ENCODE results near the gene DIPK1C. TPM values are rescaled to one million over a fixed set of nuclear protein-coding genes. Genes with fewer than 3 reads are reported as not detected.

DIPK1C gene
- total and polyA plus RNA-seq, 9 of the 15 experiments (the other 6 are each of a cell fraction or from before 2014, with no cell fraction given), result 0.04 to 0.32 (median 0.15) TPM; not detected in 2

DNA sequence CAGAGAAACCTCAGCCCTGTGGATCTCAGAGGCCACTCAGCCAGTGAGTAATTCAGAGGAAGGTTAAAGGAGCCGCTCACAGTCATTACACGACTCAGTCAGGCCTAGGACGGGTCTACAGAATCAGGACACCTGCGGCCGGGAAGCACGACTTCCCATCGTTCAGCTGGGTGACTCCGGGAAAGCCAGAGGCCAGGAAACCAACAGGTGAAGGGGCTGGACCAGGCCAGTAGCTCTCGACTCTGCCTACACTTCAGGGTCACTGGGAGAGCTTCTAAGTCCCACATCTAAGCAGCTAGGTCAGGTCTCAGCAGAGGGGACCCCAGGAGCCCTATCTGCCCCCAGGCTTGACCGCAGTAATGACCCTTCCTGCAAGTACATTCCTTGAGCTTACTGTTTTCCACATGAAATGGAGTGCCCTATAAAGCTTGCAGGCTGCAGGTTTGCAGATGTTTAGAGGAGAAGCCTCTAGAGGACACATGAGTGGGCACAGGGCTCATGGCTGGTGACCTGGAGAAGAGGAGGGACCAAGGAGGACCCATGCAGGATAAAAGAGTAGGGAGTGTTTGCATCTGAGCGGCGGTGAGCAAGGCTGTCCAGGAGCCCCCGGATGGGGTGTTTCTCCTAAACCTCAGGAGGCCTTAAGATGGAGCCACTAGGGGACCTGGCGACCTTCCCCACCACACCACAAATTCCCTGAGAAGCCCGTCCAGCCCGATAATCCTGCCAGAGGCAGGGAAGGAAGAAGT, 9.5 kb downstream of the DIPK1C start:
- H3K9ac ChIP-seq (ENCODE audit: insufficient read depth in 1 of 2, low read depth in 2 of 2, low read length in 2 of 2), result no peak overlapping the region
- no peaks in the 10 kb centered on the region for H3K9me3 ChIP-seq (replicated peaks; ENCODE audit: control insufficient read depth, insufficient read depth, low read depth, low read length)
- no peaks in the 10 kb centered on the region for H3K79me2 ChIP-seq (ENCODE audit: control insufficient read depth, insufficient read depth, low read length)
- H3K27me3 ChIP-seq (ENCODE audit: control insufficient read depth in 2 of 2, insufficient read depth in 2 of 2, low read length in 2 of 2), result peaks cover 42 to 83% of the 10 kb centered on the region in 2 experiments
- ChIA-PET POLR2A (interaction anchor here (0.6 to 1.0 kb wide), 3 partner anchors 8 to 943 kb away, joined by 3 read pairs; no protein-coding TSS in a partner anchor), CTCF (ENCODE audit: low intra/inter-chr PET ratio) (no interaction called here)
- 2% methylated on average over 13 of the region's 16 CpGs for WGBS (ENCODE audit: insufficient coverage, low coverage, missing lambda C conversion rate)
- H3K27ac ChIP-seq (ENCODE audit: extremely low read depth, low read depth, low read length), result no peak overlapping the region
- BruUV-seq (replicated peaks), result no TSS peak
- DNase-seq (ENCODE audit: extremely low read depth in 1 of 4, low spot score in 3 of 4), result no peak
- intact Hi-C loops (cut with micrococcal nuclease) (no loop called here), in situ Hi-C loops (cut with MboI) (no loop called here)
- peaks cover 0 to 8% of the 10 kb centered on the region in 2 experiments; a peak in 1 of 5 replicates for H3K4me1 ChIP-seq (replicated peaks in 1 of 2; ENCODE audit: control insufficient read depth in 2 of 2, insufficient read depth in 2 of 2, low read length in 2 of 2)
- H4K20me1 ChIP-seq (replicated peaks; ENCODE audit: control insufficient read depth, insufficient read depth, low read length), result no peaks in the 10 kb centered on the region; the same call in 1 of the 2 replicates
- no peak overlapping the region for H3K4me2 ChIP-seq (ENCODE audit: insufficient read depth, low read length)
- FAIRE-seq, result no peak
- no peak for ATAC-seq
- H3K4me3 ChIP-seq, result no peak overlapping the region
- no peaks in the 10 kb centered on the region for H3K9me1 ChIP-seq (ENCODE audit: control insufficient read depth, insufficient read depth, low read length)
- H2AFZ ChIP-seq (ENCODE audit: low read depth, low read length), result no peak overlapping the region
- no peaks in the 10 kb centered on the region for H3K36me3 ChIP-seq (ENCODE audit: control insufficient read depth, insufficient read depth, low read length)
- TF ChIP-seq CHCHD3 (CRISPR knock-in tag; IDR thresholded peaks at IDR 0.05), result no peak
- TF ChIP-seq, protein P1, sequence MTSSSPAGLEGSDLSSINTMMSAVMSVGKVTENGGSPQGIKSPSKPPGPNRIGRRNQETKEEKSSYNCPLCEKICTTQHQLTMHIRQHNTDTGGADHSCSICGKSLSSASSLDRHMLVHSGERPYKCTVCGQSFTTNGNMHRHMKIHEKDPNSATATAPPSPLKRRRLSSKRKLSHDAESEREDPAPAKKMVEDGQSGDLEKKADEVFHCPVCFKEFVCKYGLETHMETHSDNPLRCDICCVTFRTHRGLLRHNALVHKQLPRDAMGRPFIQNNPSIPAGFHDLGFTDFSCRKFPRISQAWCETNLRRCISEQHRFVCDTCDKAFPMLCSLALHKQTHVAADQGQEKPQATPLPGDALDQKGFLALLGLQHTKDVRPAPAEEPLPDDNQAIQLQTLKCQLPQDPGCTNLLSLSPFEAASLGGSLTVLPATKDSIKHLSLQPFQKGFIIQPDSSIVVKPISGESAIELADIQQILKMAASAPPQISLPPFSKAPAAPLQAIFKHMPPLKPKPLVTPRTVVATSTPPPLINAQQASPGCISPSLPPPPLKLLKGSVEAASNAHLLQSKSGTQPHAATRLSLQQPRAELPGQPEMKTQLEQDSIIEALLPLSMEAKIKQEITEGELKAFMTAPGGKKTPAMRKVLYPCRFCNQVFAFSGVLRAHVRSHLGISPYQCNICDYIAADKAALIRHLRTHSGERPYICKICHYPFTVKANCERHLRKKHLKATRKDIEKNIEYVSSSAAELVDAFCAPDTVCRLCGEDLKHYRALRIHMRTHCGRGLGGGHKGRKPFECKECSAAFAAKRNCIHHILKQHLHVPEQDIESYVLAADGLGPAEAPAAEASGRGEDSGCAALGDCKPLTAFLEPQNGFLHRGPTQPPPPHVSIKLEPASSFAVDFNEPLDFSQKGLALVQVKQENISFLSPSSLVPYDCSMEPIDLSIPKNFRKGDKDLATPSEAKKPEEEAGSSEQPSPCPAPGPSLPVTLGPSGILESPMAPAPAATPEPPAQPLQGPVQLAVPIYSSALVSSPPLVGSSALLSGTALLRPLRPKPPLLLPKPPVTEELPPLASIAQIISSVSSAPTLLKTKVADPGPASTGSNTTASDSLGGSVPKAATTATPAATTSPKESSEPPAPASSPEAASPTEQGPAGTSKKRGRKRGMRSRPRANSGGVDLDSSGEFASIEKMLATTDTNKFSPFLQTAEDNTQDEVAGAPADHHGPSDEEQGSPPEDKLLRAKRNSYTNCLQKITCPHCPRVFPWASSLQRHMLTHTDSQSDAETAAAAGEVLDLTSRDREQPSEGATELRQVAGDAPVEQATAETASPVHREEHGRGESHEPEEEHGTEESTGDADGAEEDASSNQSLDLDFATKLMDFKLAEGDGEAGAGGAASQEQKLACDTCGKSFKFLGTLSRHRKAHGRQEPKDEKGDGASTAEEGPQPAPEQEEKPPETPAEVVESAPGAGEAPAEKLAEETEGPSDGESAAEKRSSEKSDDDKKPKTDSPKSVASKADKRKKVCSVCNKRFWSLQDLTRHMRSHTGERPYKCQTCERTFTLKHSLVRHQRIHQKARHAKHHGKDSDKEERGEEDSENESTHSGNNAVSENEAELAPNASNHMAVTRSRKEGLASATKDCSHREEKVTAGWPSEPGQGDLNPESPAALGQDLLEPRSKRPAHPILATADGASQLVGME (CRISPR knock-in tag; IDR thresholded peaks at IDR 0.05), result no peak
- TF ChIP-seq DNMT1 (IDR thresholded peaks at IDR 0.05), result no peak
- TF ChIP-seq, protein P2, sequence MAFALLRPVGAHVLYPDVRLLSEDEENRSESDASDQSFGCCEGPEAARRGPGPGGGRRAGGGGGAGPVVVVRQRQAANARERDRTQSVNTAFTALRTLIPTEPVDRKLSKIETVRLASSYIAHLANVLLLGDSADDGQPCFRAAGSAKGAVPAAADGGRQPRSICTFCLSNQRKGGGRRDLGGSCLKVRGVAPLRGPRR (CRISPR knock-in tag; IDR thresholded peaks at IDR 0.05), result no peak
- no peak for TF ChIP-seq TAF9B (IDR thresholded peaks at IDR 0.05; ENCODE audit: partially characterized antibody)
- TF ChIP-seq NCOA4 (IDR thresholded peaks at IDR 0.05; ENCODE audit: partially characterized antibody), result no peak
- TF ChIP-seq ZNF586 (CRISPR knock-in tag; conservative IDR thresholded peaks at IDR 0.05), result no peak
- TF ChIP-seq ZNF121 (CRISPR knock-in tag; conservative IDR thresholded peaks at IDR 0.05), result no peak
- no peak for TF ChIP-seq TAF1 (IDR thresholded peaks at IDR 0.05; ENCODE audit: control insufficient read depth, extremely low read depth, insufficient read depth, low read length, severe bottlenecking)
- TF ChIP-seq, protein P3, sequence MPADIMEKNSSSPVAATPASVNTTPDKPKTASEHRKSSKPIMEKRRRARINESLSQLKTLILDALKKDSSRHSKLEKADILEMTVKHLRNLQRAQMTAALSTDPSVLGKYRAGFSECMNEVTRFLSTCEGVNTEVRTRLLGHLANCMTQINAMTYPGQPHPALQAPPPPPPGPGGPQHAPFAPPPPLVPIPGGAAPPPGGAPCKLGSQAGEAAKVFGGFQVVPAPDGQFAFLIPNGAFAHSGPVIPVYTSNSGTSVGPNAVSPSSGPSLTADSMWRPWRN (IDR thresholded peaks at IDR 0.05; ENCODE audit: low read depth), result no peak
- TF ChIP-seq, protein P4, sequence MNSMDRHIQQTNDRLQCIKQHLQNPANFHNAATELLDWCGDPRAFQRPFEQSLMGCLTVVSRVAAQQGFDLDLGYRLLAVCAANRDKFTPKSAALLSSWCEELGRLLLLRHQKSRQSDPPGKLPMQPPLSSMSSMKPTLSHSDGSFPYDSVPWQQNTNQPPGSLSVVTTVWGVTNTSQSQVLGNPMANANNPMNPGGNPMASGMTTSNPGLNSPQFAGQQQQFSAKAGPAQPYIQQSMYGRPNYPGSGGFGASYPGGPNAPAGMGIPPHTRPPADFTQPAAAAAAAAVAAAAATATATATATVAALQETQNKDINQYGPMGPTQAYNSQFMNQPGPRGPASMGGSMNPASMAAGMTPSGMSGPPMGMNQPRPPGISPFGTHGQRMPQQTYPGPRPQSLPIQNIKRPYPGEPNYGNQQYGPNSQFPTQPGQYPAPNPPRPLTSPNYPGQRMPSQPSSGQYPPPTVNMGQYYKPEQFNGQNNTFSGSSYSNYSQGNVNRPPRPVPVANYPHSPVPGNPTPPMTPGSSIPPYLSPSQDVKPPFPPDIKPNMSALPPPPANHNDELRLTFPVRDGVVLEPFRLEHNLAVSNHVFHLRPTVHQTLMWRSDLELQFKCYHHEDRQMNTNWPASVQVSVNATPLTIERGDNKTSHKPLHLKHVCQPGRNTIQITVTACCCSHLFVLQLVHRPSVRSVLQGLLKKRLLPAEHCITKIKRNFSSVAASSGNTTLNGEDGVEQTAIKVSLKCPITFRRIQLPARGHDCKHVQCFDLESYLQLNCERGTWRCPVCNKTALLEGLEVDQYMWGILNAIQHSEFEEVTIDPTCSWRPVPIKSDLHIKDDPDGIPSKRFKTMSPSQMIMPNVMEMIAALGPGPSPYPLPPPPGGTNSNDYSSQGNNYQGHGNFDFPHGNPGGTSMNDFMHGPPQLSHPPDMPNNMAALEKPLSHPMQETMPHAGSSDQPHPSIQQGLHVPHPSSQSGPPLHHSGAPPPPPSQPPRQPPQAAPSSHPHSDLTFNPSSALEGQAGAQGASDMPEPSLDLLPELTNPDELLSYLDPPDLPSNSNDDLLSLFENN (IDR thresholded peaks at IDR 0.05; ENCODE audit: low read depth in 2 of 2, low read length in 2 of 2), result no peak
